Right renal cortex interstitium (tissue), 3 donors: ENCODE measurements around the gene GALR2. TPM values are rescaled to one million over a fixed set of nuclear protein-coding genes. Genes with fewer than 3 reads are reported as not detected.

Source experiments
- DNase-seq, 3 donors: peaks; one replicate each; pipeline ENCODE4 v3.0.0-alpha.2; 2013; ENCODE audit warnings: low read depth in 3 of 3, low spot score in 2 of 3
- polyA plus RNA-seq, 3 donors: library from polyadenylated mRNA; unstranded; fragments of 120-200 nt; gene quantifications; one replicate each; pipeline ENCODE4 v1.2.1, GENCODE V29; 2013; ENCODE audit not compliant: insufficient read length in 3 of 3

The GALR2 gene
- polyA plus RNA-seq, 3 donors = 0.26 TPM; not detected in 2

- DNase-seq = no peak
Measured at GRCh38 chr17:76078860-76079534, 4.4 kb downstream of the GALR2 start, which contains the start of gene ZACN. Gene ZACN, plus strand, starts transcription at chr17:76079182. Its CDS starts 83 bp downstream, at chr17:76079265.

GRCh38 chr17:76079535-76079955, 5.0 kb downstream of the GALR2 start:
- DNase-seq = no peak

GRCh38 chr17:76079956-76080767, 5.6 kb downstream of the GALR2 start:
- no peak for DNase-seq

GRCh38 chr17:76080768-76081287, 6.2 kb downstream of the GALR2 start:
- DNase-seq = no peak

GRCh38 chr17:76081295-76082210, 7.0 kb downstream of the GALR2 start:
- no peak for DNase-seq

GRCh38 chr17:76082326-76083251, 8.0 kb downstream of the GALR2 start:
- DNase-seq = no peak

- no peak for DNase-seq
Measured at GRCh38 chr17:76083536-76084182, 9.1 kb downstream of the GALR2 start.

GRCh38 chr17:76085066-76085730, 10.6 kb downstream of the GALR2 start:
- DNase-seq = no peak

GRCh38 chr17:76085731-76086366, 11.3 kb downstream of the GALR2 start:
- DNase-seq = no peak

- DNase-seq = no peak
Measured at GRCh38 chr17:76086384-76086783, 11.8 kb downstream of the GALR2 start.

GRCh38 chr17:76087531-76087930, 12.9 kb downstream of the GALR2 start:
- DNase-seq = no peak

- DNase-seq = no peak
Measured at GRCh38 chr17:76088041-76088867, 13.7 kb downstream of the GALR2 start.

GRCh38 chr17:76088868-76089576, 14.4 kb downstream of the GALR2 start:
- DNase-seq = no peak

- DNase-seq = no peak
Measured at GRCh38 chr17:76089680-76090516, 15.3 kb downstream of the GALR2 start.

- DNase-seq = no peak
Measured at GRCh38 chr17:76090517-76091129, 16.0 kb downstream of the GALR2 start.
